Measurements from ENCODE around the gene CNIH2.

GRCh38 chr11:66267379-66268243, 10.4 kb upstream of the CNIH2 start:
- TF ChIP-seq REST (IDR thresholded peaks at IDR 0.05; ENCODE audit: unreplicated experiment) (no peak), EZH2 (IDR thresholded peaks at IDR 0.05; ENCODE audit: low read depth, unreplicated experiment) (no peak), CTCF (conservative IDR thresholded peaks at IDR 0.05; ENCODE audit: low read depth in 2 of 2) (no peak)

Measured in GM23338 (cell line).